ENCODE measurements around the gene RBM8A.
A peak's percentile ranks its signal among the peaks of the same experiment; 100 is the strongest.

The RBM8A gene

GRCh38 chr1:145927063-145927886, at the start of gene RBM8A:
TSS of gene RBM8A (minus strand) at chr1:145927484. CDS start at chr1:145927426, 58 bp downstream.
- DNase-seq, result peak; percentile 98

GRCh38 chr1:145977016-145977415, 49.7 kb upstream of the RBM8A start:
- no peak for DNase-seq

DNA sequence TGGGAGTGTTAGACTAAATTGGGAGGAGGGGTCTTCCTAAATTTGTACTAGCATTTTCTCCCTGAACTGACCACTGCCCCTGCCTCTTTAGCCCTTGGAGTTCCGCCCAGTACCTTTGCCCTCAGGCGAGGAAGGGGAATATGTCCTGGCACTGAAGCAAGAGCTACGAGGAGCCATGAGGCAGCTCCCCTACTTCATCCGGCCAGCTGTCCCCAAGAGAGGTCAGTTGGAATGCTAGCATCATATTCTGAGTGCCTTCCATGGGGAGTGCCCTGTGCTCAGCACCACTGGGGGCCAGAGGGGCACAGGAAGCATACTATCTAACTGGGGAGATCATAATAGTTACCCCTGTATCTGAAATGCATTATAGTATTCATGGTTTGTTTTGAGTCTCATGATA, 47.9 kb upstream of the RBM8A start:
- DNase-seq, result no peak

DNA sequence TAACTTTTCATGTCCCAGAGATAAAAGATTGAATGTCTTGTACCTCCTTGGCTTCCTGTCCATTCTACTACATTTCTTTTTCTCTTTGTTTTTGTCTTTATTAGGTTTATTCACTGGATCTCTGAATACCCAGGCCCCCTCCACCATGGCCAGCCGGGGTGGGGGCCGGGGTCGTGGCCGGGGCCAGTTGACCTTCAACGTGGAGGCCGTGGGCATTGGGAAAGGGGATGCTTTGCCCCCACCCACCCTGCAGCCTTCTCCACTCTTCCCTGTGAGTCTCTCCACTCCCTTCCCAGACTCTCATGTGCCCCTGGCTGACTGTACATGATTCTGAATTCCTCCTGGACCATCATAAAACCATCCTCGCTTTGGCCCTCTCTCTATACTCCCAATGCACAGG, 47.4 kb upstream of the RBM8A start:
- DNase-seq, result no peak

GRCh38 chr1:145972580-145972979, 45.3 kb upstream of the RBM8A start:
- DNase-seq, result no peak

DNA sequence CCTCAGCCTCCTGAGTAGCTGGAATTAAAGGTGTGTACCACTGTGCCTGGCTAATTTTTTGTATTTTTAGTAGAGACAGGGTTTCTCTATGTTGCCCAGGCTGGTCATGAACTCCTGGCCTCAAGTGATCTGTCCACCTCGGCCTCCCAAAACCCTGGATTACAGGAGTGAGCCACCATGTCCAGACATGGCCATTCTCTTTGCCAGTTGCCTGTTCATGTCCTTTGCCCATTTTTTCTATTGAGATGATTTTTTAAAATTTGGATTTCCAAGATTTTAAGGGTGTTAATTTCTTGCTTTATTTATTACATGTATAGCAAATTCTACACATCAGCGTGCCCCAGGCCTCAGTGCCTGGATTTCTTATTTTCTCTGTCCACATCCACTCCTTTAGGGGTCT, 40.0 kb upstream of the RBM8A start:
- DNase-seq, result no peak

GRCh38 chr1:145965119-145965744, 37.9 kb upstream of the RBM8A start:
- DNase-seq, result no peak

GRCh38 chr1:145964328-145965118, 37.2 kb upstream of the RBM8A start, which contains the start of the genes ANKRD34A and POLR3GL:
TSS of gene ANKRD34A (minus strand) at chr1:145964575. CDS start at chr1:145961759, 2,816 bp downstream.
TSS of gene POLR3GL (plus strand) at chr1:145964690. CDS start at chr1:145974866, 10,176 bp downstream.
- peak; percentile 87 for DNase-seq

DNA sequence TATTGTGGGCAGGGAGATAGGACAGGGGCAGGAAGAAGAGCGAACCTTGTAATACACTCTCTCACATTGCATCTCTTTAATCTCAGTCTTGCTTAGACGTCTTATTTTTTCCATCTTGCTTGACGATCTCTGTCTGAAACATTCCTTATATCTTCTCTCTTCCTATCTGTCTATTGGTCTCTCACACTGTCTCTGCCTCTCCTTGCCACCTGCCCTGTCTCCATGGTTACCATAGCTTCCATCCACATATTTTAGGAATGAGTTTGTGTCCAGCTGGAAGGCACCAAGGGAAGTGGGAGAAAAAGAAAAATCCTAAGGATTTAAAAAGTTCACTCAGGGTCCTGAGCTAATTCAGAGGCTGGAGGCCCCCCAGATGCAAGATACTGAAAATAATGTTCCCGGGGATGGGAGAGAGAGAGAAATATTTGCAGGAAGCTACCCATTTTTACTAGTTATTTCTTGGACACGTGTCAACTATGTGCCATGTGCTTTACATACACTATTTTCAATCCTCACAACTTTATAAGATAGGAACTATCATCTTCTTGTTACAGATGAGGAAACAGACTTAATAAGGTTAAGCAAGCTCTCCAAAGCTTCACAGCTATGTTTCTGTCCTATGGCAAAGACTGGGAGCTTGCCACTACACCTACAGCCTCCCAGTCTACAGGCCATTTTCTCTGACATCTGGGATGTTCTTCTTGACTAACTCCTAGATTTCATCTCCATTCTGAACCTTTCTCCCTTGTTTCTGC, 36.2 kb upstream of the RBM8A start:
- no peak for DNase-seq

DNA sequence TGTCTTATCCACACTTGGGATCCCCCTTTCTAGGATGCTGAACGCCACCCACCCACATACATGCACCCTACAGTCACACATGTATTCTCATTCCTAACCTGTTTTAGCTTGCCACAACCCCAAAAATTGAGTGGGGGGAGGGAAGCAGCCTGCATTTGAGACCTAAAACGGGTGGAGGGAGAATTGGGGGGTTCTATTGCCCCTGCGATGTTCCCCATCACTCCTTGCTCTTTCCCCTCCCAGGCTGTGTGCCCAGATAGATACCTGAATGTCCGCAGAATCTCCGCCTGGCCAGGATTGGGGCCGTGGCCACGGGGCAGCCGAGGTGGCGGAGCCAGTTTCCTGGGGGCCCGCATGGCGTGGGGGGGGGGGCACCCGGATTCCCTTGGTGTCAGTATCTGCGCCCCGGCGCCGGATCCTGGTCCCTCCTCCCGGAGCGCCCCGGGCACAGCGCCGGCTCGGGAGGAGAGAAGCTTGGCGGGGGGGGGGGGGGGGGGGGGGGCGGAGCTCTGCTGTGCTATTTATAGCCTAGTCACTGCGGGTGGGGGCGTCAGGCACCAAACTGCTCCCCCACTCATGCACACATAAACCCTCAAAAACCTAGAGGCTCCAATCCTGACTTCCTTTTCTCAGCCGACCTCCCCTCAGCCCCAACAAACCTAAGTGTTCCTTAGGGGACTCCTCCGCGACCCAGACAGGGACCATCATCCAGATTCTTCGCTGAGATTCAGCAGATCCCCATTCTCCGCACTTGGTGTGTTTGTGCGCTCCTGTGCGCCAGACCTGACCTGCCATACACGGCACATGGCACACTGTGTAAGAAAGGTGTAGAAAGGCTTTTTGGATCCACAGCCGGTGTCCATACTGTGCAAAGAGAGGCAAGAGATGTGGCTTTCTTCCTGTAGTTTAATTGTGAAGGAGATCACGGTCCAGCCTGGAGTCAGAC, 35.1 kb upstream of the RBM8A start:
- no peak for DNase-seq

DNA sequence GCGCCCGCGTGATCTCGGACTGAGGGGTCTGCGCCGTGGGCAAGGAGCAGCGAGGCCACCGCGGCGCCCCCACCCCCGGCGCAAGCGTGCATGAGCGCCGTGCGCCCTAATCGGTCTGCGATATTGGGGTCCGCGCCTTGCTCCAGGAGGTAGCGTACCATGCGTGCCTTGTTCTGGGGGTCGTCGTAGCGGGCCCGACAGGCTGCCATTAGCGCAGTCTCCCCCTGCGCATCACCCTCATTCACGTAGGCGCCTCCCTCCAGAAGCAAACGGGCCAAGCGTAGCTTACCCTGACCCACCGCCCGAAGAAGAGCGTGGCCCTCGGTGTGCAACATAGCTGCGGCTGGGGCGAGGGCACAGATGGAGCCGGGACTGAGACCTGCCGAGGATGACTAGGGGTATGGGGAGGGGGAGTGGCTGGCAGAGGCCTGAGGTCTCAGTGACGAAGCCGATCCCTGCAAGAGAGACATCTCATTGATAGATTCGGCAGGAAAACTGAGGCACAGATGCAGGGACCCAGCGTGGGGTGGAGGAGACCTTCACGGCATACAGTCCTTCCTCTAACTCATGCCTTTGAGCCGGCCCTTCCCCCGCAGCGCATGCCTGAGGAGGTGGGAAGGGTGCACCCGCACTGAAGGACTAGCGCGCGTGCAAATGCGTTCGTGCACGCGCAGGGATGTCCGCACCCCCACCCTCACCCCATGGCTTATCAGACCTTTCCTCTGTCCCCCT, 34.3 kb upstream of the RBM8A start:
- no peak for DNase-seq

GRCh38 chr1:145961109-145961424, 33.8 kb upstream of the RBM8A start:
- DNase-seq, result no peak

DNA sequence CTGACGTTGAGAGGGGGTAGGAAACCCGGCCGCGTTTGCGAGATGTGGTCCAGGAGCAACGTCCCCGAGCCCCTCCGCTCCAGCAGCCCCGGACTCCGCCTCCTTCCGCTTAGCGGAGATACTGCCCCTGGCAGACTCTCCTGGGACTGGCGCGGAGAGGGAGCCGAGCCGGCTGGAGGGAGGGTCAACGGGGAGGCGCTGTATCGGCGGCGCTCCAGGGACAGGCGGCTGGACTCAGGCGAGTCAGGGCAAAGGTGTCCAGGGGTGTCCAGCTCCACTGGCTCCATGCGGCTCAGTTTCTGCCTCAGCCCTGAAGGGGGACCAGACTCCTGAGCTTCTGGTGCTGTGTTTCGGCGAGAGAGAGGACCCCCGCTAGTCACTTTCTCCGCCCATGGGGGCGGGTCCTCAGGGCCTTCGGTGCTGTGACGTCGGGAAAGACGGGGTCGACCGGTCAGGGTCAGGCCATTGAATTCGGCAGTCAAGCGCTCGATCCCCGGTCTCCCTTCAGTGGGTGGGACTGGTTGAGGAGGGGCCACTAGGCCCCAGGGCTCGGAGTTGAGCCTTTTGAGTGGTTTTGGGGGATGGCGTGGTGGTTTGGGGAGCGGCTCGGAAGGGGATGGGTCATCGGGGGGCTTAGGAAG, 33.3 kb upstream of the RBM8A start:
- DNase-seq, result peak; percentile 59

DNA sequence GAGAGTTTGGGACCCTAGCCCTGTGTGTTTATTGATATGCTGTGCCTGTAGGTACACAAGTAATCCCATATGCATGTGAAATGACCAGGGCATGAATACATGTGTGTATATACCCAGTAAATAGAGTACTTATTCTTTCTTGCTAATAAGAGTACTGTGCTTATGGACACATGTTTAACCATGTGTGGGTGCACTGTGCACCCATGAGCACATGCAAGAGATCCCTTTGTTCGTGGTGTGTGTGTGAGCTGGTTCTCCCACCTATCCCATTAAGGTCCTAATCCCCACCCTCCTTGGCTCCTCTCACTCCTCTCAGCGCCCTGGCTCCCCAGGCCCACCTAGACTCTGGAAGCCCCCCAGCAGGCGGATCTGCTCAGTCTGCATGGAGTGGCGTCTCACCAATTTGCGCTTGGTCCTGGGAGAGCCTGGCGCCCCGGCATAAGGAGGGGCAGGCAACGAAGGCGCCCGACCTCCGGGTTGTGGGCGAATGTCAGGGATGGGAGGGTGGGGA, 32.7 kb upstream of the RBM8A start:
- no peak for DNase-seq

DNA sequence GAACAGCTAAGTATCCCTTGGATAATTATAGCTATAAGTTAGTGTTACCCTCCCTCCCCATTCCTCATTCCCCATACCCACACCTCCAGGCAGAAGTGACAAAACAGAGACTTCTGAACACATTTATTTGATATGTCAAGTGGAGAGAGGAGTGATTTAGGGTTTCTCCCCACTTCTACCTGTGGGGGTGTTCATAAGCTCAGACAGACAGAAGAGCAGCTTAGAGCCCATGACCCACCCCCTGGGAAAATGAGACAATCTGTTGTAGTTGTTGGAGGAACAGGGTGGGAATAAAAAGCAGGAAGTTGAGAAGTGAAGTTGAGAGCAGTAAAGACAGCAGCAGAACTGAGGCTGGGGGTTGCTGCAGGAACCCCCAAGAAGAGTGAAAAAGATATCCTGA, 32.0 kb upstream of the RBM8A start:
- DNase-seq, result no peak

- DNase-seq, result no peak
Measured at GRCh38 chr1:145958734-145959133, 31.4 kb upstream of the RBM8A start.

DNA sequence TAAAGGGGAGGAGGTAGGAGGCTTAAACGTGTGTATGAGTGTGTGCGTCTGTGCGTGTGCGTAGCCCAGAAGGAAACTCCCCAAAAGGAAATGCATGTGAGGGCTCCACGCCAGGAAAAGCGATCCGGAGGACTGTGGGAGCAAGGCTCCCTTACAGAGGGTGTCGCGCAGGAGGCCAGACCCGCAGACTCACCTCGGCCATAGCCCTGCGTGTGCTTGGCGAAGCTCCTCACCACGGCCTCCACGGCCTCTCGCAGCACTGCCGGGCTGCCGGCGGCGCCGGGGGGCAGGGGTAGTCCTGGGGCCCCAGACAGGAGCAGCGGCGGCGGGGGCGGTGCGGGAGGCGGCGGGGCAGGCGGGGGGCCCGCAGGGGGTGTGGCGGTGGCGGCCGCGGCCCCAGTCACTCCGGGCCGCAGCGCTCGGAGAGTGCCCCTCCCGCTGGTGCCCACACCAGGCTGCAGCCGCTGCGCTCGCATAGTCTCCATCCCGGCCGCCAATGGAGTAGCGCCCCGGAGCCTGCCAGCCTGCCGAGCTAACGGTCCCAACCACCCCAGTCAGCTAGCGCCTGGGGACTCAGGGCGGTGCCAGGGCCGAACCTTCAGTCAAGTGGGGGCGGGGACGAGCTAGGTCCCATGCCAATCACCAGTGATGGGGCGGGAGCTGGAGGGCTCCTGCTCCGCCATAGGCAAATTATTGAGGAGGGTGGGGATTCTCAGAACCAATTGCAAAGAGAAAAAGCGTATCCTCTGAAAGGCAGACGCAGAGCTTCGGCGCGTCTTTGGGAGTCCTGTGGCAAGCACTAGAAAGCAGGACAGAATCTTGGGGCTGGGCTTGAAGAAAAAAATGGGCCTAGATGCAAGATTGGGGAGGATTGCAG, 30.4 kb upstream of the RBM8A start, which contains the start of gene LIX1L:
LIX1L (minus strand) TSS at position 575 of the 877 bp plus-strand sequence; CDS start at position 485, 90 bp downstream.
- DNase-seq, result peak; percentile 96

GRCh38 chr1:145956781-145957442, 29.6 kb upstream of the RBM8A start:
- no peak for DNase-seq
